GM23338 (cell line): ENCODE results near the gene PIF1. TPM values are rescaled to one million over a fixed set of nuclear protein-coding genes. Genes with fewer than 3 reads are reported as not detected.

ENCODE experiments used
- ATAC-seq: fragments of 200-7000 bp; cut with Tn5 transposase; 3 replicates; pipeline ENCODE4 v1.9.1; 2020
- DNase-seq: peaks from one replicate; pipeline ENCODE4 v3.0.0-alpha.2; 2015; ENCODE audit warnings: low spot score
- H2AFZ ChIP-seq: fragments of 200-600 bp; sonication (generic); 2 replicates; pipeline ENCODE4 v1.8.0; 2016; ENCODE audit warnings: antibody characterized with exemption, mild to moderate bottlenecking, moderate library complexity
- H3F3A ChIP-seq: fragments of 200-600 bp; sonication (generic); replicated peaks from 2 replicates; pipeline ENCODE4 v1.8.0; 2017; ENCODE audit warnings: antibody characterized with exemption, mixed run types, low read depth
- H3K27ac ChIP-seq: fragments of 200-600 bp; sonication (generic); 2 replicates; pipeline ENCODE4 v1.6.1; 2016; ENCODE audit warnings: low read depth
- H3K27me3 ChIP-seq: fragments of 200-600 bp; sonication (generic); 2 replicates; pipeline ENCODE4 v1.8.0; 2016; ENCODE audit warnings: mild to moderate bottlenecking, mixed run types, moderate library complexity; ENCODE audit not compliant: insufficient read depth
- H3K36me3 ChIP-seq: fragments of 200-600 bp; sonication (generic); 2 replicates; pipeline ENCODE4 v1.8.0; 2016; ENCODE audit warnings: mild to moderate bottlenecking; ENCODE audit not compliant: insufficient read depth
- H3K4me1 ChIP-seq: fragments of 200-600 bp; sonication (generic); 2 replicates; pipeline ENCODE4 v1.8.0; 2016; ENCODE audit warnings: mild to moderate bottlenecking, moderate library complexity; ENCODE audit not compliant: insufficient read depth
- H3K4me2 ChIP-seq: fragments of 200-600 bp; sonication (generic); 2 replicates; pipeline ENCODE4 v1.7.1; 2017; ENCODE audit warnings: mixed run types
- H3K4me3 ChIP-seq: fragments of 200-600 bp; sonication (generic); 2 replicates; pipeline ENCODE4 v1.6.1; 2016; ENCODE audit warnings: mixed run types
- H3K79me2 ChIP-seq: fragments of 200-600 bp; sonication (generic); replicated peaks from 2 replicates; pipeline ENCODE4 v1.8.0; 2017; ENCODE audit warnings: mild to moderate bottlenecking; ENCODE audit not compliant: insufficient read depth
- H3K9me2 ChIP-seq: fragments of 200-600 bp; sonication (generic); 2 replicates; pipeline ENCODE4 v1.8.0; 2017; ENCODE audit not compliant: insufficient read depth
- H4K20me1 ChIP-seq: fragments of 200-600 bp; sonication (generic); replicated peaks from 2 replicates; pipeline ENCODE4 v1.8.0; 2017; ENCODE audit warnings: mild to moderate bottlenecking; ENCODE audit not compliant: insufficient read depth
- H3K27ac Mint-ChIP-seq: 2 replicates; pipeline ENCODE4 v1.8.0; 2020; ENCODE audit warnings: inconsistent platforms, mild to moderate bottlenecking, moderate library complexity, mixed read lengths
- H3K27me3 Mint-ChIP-seq: 3 replicates; pipeline ENCODE4 v1.8.0; 2022; ENCODE audit warnings: low read depth, mild to moderate bottlenecking, moderate library complexity, mixed read lengths, inconsistent platforms; ENCODE audit not compliant: insufficient read depth, poor library complexity
- H3K36me3 Mint-ChIP-seq: 3 replicates; pipeline ENCODE4 v1.8.0; 2021; ENCODE audit warnings: low read depth, mild to moderate bottlenecking, inconsistent platforms, moderate library complexity, mixed read lengths
- H3K4me1 Mint-ChIP-seq: 3 replicates; pipeline ENCODE4 v1.8.0; 2020; ENCODE audit warnings: mild to moderate bottlenecking, inconsistent platforms, mixed read lengths
- H3K4me3 Mint-ChIP-seq: 3 replicates; pipeline ENCODE4 v1.8.0; 2021; ENCODE audit warnings: moderate library complexity, mild to moderate bottlenecking, inconsistent platforms, mixed read lengths
- H3K9me3 Mint-ChIP-seq: 3 replicates; pipeline ENCODE4 v1.8.0; 2020; ENCODE audit warnings: moderate library complexity, mild to moderate bottlenecking, inconsistent platforms, mixed read lengths
- CTCF ChIP-seq, 2 experiments: fragments of 200-600 bp in 1 of 2; sonication (generic) in 1 of 2; conservative IDR thresholded peaks; 2 replicates each; pipeline versions ENCODE4 v1.5.1 to v1.6.1; 2016 to 2017; ENCODE audit warnings: antibody characterized with exemption in 2 of 2, low read depth in 2 of 2, mild to moderate bottlenecking in 2 of 2, moderate library complexity in 1 of 2
- EZH2phosphoT487 ChIP-seq: fragments of 200-600 bp; sonication (generic); IDR thresholded peaks from one replicate; pipeline ENCODE4 v1.8.1; 2018; ENCODE audit warnings: antibody characterized with exemption; ENCODE audit not compliant: unreplicated experiment
- REST ChIP-seq: IDR thresholded peaks from one replicate; pipeline ENCODE4 v1.6.1; 2018; ENCODE audit warnings: antibody characterized with exemption; ENCODE audit not compliant: unreplicated experiment
- STAT1 ChIP-seq: IDR thresholded peaks from one replicate; pipeline ENCODE4 v1.6.1; 2016; ENCODE audit warnings: antibody characterized with exemption; ENCODE audit not compliant: unreplicated experiment
- ZNF114 ChIP-seq: fragments of 250-450 bp; sonication (Bioruptor Pico); IDR thresholded peaks from 2 replicates; pipeline ENCODE4 v1.5.0; 2020; ENCODE audit warnings: mild to moderate bottlenecking, moderate library complexity
- polyA plus RNA-seq: library from polyadenylated mRNA; unstranded; fragments of >200 nt; fragmentation: Nextera tagmentation; extraction: Ambion mirVana; gene quantifications from 2 replicates; pipeline ENCODE4 v1.2.1, GENCODE V29; 2016
- total RNA-seq: library from RNA; depleted of rRNA; stranded (reverse); fragments of >200 nt; shearing (Covaris generic); gene quantifications from 2 replicates; pipeline ENCODE4 v1.2.3, GENCODE V29; 2014

The PIF1 gene
- total and polyA plus RNA-seq, 2 experiments from 2014 or later = 116 to 200 TPM

GRCh38 chr15:64847016-64847415 is 21.6 kb upstream of the PIF1 start (continued):
- TF ChIP-seq CTCF (conservative IDR thresholded peaks at IDR 0.05; ENCODE audit: low read depth in 2 of 2) (no peak), EZH2phosphoT487 (no peak)

- Histone ChIP-seq H3K4me3 (no peak overlapping the region; the same call in 1 of the 2 replicates), H3F3A (peaks cover 23% of the 10 kb centered on the region), H4K20me1 (peaks cover 75% of the 10 kb centered on the region), H3K4me2 (peak overlapping the region; percentile 94; the same call in 1 of the 2 replicates), H3K9me2 (no peaks in the 10 kb centered on the region), H3K27ac (no peak overlapping the region), H3K27me3 (no peaks in the 10 kb centered on the region), H2AFZ (no peak overlapping the region), H3K4me1 (peaks cover 60% of the 10 kb centered on the region), H3K36me3 (peaks cover 13% of the 10 kb centered on the region; the same call in 1 of the 2 replicates), H3K79me2 (peaks cover 85% of the 10 kb centered on the region)
- Mint-ChIP-seq H3K4me1 (peaks cover 60% of the 10 kb centered on the region), H3K27me3 (peaks cover 14% of the 10 kb centered on the region), H3K36me3 (peaks cover 26% of the 10 kb centered on the region), H3K27ac (peak overlapping the region; percentile 66; the same call in 1 of the 2 replicates), H3K9me3 (no peaks in the 10 kb centered on the region), H3K4me3 (no peak overlapping the region; the same call in 2 of the 3 replicates)
- DNase-seq (no peak), ATAC-seq (no peak)
- TF ChIP-seq ZNF114 (CRISPR knock-in tag) = no peak
- no peak for TF ChIP-seq STAT1
- no peak for TF ChIP-seq REST
- TF ChIP-seq CTCF (conservative IDR thresholded peaks at IDR 0.05; ENCODE audit: low read depth in 2 of 2) = no peak
- no peak for TF ChIP-seq EZH2phosphoT487
These were observed 20.6 kb upstream of the PIF1 start for GRCh38 chr15:64845831-64846595.
